GM18511 (cell line): ENCODE results near the gene KLHL3.
"Not testable (repeated sequence)": the region's sequence is repeated elsewhere in the genome, so short reads cannot be mapped to it uniquely, and the experiment has no call there.

ENCODE experiments used
- ATAC-seq: cut with Tn5 transposase; IDR thresholded peaks from one replicate; pipeline ENCODE4 v1.9.1; 2021; ENCODE audit warnings: mild to moderate bottlenecking, moderate library complexity; ENCODE audit not compliant: unreplicated experiment

Gene KLHL3, protein sequence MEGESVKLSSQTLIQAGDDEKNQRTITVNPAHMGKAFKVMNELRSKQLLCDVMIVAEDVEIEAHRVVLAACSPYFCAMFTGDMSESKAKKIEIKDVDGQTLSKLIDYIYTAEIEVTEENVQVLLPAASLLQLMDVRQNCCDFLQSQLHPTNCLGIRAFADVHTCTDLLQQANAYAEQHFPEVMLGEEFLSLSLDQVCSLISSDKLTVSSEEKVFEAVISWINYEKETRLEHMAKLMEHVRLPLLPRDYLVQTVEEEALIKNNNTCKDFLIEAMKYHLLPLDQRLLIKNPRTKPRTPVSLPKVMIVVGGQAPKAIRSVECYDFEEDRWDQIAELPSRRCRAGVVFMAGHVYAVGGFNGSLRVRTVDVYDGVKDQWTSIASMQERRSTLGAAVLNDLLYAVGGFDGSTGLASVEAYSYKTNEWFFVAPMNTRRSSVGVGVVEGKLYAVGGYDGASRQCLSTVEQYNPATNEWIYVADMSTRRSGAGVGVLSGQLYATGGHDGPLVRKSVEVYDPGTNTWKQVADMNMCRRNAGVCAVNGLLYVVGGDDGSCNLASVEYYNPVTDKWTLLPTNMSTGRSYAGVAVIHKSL

DNA sequence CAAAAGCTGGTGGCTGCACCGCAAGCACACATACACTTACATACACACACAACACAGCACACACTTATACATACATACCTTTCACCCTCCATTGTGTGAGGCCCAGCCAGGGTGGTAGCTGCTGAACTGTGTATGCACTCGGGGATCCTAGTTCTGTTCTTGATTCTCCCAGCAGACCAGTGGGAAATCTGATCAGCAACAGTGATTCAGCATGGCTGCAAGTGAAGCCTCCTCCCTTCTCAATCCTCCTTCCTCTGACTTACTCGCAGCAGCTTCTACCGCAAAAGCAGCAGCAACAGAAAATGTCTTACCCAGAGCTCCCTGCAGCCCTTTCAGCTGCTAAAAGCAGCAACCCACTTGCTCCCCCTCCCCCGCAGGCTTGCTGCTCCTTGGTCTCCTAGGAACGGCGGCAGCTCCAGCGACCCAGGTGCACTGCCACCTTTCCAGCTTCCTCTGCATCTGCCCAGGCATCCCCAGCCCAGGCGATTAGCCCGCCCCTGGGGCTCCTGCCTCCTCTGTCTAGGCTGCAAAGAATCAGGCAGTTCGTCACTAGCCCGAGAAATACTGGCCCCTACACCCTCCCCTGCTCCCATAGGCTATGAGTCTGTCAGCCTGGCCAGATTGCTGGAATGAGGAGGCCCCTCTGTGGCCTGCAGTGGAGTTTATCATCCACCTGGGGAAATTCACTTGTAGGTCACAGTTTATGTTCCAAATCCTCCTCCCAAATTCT is at the start of gene KLHL3:
TSS of gene KLHL3 (minus strand) at position 535 of the 730 bp plus-strand sequence. CDS start at position 92, 443 bp downstream.
- ATAC-seq: peak; percentile 73

DNA sequence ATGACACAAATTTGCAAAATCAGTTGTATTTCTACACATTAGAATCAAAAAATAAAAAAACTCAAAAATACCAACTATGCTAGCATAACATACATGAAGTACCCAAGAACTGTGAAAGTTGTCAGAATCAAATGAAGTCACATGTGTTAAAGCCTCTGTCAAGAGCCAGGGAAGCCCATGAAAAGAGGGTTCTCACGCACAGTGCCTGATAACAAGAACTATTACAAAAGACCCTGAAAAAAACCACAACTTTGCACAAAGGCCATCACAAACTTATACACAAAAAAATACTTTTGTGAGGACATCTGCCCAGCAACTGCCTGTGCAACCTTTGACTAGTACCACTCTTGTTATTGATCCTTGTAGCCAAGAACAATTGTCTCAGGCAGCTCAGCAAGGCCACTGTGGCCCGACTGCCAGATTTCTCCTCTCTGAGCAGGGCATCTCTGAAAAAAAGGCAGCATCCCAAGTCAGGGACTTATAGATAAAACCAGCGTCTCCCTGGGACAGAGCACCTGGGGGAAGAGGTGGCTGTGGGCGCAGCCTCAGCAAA is 47.2 kb upstream of the KLHL3 start:
- no peak for ATAC-seq

DNA sequence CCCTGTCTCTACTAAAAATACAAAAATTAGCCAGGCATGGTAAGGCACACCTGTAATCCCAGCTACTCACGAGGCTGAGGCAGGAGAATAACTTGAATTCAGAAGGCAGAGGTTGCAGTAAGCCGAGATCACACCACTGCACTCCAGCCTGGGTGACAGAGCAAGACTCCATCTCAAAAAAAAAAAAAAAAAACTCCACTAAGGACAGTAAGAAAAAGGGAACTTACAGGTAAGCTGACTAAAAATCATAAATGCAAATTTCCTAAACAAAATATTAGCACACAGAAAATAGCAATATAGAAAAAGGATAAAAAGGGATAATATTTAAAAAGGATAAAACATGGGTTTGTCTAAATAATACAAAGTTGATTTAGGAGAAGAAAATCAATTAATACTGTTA is 46.2 kb upstream of the KLHL3 start:
- ATAC-seq: no peak

DNA sequence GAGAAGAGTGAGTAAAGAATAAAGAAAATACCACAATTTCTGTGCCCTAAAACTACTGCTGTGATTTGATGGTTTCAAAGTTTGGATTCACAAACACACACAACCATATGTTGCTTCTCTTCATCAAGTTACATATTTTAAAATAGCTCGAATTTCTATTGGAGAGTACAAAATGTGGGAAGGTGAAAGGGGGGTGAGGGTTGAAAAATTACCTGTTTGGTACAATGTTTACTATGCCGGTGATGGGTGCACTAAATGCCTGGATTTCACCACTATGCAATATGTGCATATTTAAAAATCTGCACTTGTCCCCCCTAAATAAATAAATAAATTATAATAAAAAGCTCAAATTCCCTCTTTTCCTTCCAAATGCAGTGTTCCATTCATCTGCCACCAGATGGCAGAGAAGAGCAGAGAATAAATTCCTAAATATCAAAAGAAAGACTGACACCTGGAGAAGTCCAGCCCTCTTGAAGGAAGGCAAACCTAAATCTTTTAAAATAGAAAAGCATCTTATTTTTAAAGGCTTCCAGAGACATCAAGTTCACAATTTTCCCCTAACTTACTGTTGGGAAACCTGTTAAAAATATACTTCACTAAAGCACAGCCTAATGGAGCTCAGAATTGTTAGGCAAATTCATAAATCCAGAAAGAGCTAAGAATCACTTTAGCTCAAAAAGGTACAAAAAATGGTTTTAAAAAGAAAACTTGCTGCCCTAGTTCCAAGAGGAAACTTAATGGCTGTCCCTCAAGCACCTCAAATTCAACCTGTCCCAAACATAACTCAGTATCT is 43.1 kb upstream of the KLHL3 start:
- no peak for ATAC-seq

DNA sequence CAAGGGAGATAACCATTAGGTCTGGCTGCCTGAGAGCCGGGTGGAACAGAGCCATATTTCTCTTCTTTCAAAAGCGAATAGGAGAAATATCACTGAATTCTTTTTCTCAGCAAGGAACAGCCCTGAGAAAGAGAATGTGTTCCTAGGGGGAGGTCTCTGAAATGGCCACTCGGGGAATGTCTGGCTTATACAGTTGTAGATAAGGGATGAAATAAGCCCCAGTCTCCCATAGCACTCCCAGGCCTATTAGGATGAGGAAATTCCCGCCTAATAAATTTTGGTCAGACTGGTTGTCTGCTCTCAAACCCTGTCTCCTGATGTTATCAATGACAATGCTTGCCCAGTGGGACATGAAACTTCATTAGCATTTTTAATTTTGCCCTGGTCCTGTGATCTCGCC is 32.0 kb upstream of the KLHL3 start:
- not testable (repeated sequence) for ATAC-seq

DNA sequence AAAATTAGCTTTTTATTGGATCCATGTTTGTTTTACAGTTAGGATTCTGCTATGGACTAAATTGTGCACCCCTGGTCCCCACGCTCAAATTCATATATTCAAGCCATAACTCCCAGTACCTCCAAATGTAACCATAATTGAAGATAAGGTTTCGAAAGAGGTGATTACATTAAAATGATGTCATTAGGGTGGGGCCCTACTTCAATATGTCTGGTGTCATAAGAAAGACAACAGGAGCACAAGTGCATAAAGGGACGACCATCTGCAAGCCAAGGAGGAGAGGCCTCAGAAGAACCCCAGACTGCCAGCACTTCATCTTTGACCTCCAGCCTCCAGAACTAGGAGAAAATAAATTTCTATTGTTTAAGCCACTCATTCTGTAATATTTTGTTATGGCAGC is 25.7 kb upstream of the KLHL3 start:
- ATAC-seq: no peak

DNA sequence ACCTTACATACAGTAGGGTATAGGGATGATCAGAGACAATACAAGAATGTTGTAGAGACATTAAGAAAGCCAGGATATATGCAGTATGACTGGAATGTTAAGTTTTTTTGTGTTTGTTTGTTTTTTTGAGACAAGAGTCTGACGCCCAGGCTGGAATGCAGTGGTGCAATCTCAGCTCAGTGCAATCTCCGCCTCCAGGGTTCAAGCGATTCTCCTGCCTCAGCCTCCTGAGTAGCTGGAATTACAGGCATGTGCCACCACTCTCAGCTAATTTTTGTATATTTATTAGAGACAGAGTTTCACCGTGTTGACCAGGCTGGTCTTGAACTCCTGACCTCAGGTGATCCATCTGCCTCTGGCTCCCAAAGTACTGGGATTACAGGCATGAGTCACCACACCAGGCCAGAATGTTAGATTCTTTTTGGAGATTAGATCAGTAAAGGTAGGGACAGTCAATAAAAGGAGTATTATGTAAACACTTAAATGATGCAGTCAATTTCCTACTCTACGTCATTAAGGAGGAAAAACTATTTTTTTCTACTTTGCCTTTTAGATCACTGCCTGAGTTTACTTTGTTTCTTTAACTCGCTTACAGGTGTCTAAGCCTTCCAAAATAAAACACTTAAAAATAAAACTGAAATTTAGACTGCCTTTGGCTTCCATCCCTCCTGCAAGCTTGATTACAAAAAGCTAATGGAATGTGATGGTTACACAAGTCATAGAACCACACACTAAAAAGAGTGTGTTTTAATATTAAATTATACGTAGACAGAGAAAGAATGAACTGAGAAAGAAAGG is 25.0 kb upstream of the KLHL3 start:
- ATAC-seq: no peak

DNA sequence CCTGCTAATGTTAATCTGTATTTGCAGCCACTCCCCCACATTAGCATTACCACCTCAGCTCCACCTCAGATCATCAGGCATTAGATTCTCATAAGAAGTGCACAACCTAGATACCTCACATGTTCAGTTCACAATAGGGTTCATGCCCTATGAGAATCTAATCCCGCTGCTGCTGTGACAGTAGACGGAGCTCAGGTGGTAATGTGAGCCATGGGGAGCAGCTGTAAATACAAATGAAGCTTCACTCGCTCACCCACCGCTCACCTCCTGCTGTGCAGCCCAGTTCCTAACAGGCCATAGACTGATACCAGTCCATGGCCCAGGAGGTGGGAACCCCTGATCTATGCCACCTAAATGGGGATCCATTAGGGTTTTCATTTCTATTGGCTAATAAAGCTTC is 24.4 kb upstream of the KLHL3 start:
- no peak for ATAC-seq

DNA sequence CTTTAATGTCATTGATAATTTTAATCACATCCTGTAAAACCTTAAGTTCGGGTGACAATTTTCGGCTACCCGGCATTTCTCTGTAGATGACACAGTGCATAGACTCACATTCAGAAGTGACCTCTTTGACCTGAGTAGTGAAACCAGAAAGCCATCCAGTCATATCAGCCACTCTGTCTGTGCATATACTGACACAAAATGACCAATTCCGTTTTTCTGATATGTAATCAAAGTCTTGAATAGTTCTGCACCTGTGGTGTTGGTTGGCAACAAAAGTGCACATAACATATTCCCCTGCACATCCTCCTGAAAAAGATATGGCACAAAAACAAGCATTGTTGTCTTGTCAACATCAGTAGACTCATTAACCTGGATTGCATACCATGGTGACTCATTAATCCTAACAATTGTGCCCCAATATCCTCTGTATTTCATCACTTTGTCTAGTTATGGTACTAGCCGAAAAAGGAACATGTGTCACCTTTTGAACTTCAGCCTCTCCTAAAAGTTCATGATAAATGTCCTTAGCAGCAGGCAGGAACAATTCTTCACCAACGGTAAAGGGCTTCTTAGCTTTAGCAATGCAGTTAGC is 22.9 kb upstream of the KLHL3 start:
- ATAC-seq: peak; percentile 34

DNA sequence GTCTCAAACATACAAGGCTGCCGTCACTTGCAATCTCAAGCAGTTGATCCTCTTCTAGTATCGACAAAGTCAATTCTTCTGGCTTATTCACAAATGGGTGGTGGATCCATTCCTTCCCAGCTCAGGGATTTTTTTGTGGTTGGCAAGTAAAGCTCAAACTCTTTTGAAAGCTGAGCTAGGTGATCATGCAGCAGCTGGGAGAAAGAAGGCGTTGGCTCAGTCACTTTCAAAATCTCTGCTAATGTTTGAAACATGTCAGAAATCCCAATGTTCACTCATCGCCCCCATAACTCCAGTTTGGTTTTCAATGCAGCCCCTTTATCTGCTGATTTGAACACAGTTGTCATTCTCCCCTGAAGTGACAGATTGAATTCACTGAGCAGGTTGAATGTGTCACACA is 22.2 kb upstream of the KLHL3 start:
- no peak for ATAC-seq

DNA sequence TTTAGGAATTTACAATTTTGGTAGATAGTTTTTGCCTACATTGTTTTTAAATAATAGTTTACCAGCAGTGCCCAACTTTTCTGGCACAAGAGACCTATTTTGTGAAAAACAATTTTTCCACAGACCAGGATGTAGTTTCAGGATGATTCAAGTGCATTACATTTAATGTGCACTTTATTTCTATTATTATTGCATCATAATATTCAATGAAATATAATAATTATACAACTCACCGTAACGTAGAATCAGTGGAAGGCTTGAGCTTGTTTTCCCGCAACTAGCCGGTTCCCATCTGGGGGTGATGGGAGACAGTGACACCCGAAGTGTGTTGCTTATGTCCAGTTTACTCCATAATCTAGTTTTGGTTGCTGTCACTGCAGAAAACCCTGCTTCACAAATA is 21.7 kb upstream of the KLHL3 start:
- ATAC-seq: no peak

DNA sequence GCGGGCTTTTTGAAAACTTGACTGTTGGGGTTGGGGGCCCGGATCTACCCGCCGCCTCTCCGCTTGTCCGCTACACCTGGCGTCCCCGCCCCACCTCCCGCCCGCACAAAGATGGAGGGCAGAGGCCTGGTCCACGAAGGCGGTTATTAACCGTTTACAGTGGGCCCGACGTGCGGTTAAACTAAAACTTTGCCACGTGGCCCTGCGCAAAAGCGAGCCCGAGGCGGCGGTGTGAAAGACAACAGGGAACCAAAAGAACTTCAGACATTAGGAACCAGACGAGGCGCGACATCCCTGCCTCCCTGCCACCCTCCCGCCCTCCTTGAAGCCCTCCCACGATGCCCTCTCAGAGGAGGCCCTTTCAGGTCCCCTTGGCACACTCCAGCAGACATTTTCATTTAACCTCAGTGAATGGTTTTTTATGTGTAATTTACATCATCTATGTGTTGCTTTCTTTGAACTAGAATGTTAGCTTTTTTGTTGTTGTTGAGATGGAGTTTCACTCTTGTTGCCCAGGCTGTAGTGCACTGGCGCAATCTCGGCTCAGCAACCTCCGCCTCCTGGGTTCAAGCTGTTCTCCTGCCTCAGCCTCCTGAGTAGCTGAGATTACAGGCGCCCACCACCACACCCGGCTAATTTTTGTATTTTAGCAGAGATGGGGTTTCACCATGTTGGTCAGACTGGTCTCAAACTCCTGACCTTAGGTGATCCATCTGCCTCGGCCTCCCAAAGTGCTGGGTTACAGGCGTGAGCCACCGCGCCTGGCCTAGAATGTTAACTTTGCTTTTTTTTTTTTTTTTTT is 19.3 kb upstream of the KLHL3 start:
- ATAC-seq: peak; percentile 27

DNA sequence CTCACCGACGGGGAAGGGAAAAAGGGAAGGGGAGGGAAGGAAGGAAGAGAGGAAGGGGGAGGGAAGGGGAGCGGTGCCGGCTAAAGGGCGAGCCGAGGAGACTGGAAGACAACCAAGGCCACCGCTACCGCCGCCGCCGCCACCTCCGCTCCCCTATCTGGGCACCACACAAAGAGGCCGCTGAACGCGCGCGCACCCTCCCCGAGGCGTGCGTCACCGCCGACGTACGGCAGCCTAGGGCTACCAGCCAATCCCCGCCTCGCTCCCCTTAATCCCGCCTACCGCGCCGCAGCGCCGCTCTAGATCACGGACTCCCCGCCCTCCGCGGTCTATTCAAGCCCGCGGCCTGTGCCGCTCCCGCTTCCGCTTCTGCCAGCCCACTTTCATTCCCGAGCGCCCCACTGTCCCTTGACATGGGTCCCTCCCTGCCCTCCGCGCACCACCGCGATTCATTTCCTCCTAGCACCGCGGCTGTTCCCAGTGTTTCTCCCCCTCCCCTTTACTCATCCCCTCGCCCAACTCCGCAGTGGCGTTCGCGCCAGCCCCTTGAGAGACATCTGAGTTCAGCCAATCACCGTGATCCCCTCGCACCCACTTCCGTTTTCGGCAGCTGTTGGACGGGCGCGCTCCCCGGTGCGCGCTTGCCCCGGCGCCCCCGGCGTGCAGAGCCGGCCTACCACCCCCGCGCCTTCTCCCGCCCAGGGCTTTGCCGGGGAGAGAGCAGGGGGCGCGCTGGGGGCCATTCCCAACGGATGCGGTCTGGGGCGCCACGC is 18.5 kb upstream of the KLHL3 start, which contains the start of gene HNRNPA0:
TSS of gene HNRNPA0 (minus strand) at position 176 of the 773 bp plus-strand sequence. CDS start 297 bp downstream, outside the sequence.
- peak; percentile 83 for ATAC-seq

DNA sequence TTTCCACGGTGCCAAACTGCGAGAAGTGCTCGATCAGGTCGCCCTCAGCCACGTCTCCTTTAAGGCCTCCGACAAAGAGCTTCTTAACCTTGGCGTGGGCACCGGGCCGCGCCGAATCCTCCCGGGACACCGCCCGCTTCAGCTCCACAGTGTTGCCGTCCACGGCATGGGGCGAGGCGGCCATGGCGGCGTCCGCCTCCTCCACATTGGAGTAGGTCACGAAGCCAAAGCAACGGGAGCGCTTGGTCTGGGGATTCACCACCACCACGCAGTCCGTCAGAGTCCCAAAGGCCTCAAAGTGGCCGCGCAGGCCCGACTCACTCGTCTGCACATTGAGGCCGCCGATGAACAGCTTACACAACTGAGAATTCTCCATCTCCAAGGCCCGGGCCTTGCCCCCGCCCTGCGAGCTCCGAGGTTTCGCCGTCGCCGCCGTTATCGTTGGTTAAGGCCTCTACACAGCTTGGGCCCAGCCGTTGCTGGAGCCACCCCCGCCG is 17.9 kb upstream of the KLHL3 start:
- ATAC-seq: peak; percentile 16

DNA sequence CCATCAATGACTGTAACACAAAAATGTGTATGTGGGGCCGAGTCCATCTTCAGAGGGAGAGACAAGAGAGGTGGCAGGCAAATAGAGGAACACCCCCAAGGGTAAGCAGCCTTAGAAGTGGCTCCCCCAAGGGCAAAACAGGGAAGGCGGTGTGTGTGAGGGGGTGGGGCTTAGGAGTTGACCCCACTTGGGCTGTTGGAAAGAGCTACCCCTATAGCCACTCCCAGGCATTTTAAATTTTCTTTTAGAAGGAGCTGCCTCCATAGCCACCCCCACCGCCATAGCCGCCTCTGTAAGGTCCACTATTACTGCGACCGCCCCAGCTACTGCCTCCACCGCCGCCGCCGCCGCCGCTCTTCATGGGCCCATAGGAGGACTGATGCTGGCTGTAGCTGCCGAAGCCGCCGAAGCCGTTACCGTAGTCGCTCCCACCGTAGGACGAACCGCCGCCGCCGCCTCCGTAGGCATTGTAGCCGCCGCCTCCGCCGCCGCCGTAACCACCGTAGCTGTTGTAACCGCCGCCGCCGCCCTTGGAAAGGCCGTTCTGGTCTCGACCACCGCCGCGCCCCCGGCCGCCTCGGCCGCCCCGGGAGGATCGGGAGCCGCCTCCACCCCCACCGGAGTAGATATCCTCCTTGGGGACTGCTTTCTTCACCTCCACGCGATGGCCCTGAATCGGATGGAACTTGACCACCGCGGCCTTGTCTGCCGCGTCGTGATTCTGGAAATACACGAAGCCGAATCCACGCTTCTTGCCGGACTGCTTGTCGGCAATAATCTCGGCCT is 17.2 kb upstream of the KLHL3 start:
- ATAC-seq: no peak

DNA sequence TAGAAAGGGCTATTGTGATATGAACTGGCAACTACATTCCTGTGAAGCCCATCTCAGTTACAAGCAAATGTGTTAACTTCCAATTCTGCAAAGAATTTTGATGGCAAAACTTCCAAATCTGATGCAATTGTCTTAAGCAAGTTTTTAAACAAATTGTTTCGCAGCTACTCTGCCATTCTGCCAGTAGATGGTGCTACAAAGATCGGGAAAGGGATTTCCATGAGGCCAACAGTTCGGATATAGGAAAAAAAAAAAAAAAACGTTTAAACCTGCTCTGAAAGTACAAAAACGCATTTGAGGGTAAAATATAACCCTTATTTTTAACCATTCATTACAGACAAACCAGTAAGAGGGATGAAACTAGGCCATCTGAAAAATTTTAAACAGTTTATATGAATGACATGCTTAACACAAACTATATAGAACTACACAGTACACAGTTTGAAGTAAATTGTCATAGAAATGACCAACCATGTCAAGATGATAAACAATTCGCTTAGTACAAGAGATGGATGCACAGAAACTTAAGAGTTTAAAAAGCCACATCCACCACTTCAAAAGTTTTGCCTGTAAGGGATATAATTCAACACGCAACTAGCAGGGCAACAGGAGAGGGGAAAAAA is 16.1 kb upstream of the KLHL3 start:
- ATAC-seq: no peak
